GM12878 (cell line): ENCODE measurements around the gene NRP2. TPM values are rescaled to one million over a fixed set of nuclear protein-coding genes. Genes with fewer than 3 reads are reported as not detected.
A peak's percentile ranks its signal among the peaks of the same experiment; 100 is the strongest.

Source experiments
- ATAC-seq: fragments of 200-7000 bp; cut with Tn5 transposase; 3 replicates; pipeline ENCODE4 v1.9.1; 2020; ENCODE audit warnings: mild to moderate bottlenecking, moderate library complexity
- BruUV-seq: library from RNA; stranded (reverse); fragments of 400-500 nt; replicated peaks from 2 replicates; lab custom pipeline; 2021; lab: Mats Ljungman, UMichigan
- CTCF ChIA-PET: fragments of 300-600 bp; sonication (Branson Sonifier 250); formaldehyde crosslinking; extraction: SDS; loops from one replicate; lab custom pipeline; 2021; ENCODE audit warnings: inconsistent platforms; lab: Yijun Ruan, JAX
- POLR2A ChIA-PET: fragments of 350-600 bp; formaldehyde crosslinking; extraction: SDS; loops from one replicate; lab custom pipeline; 2021; ENCODE audit warnings: inconsistent platforms; lab: Charles Lee
- RAD21 ChIA-PET: fragments of 300-600 bp; sonication (Branson Sonifier 250); formaldehyde crosslinking; loops from one replicate; lab custom pipeline; 2023; ENCODE audit warnings: antibody characterized with exemption; ENCODE audit not compliant: unreplicated experiment; lab: Charles Lee
- SMC1A ChIA-PET: fragments of 300-600 bp; sonication (Branson Sonifier 250); formaldehyde crosslinking; loops from one replicate; lab custom pipeline; 2023; ENCODE audit not compliant: unreplicated experiment, uncharacterized antibody; lab: Charles Lee
- DNase-seq: peaks from one replicate; pipeline ENCODE4 v3.0.0-alpha.2; 2011; ENCODE audit warnings: low read depth, low spot score
- FAIRE-seq: peaks from 3 replicates; lab custom pipeline; 2011; peaks lifted over from hg19 to GRCh38; lab: Jason Lieb, UNC
- H2AFZ ChIP-seq: 2 replicates; pipeline ENCODE4 v1.6.0; 2011; ENCODE audit warnings: low read depth, low read length, control low read depth; ENCODE audit not compliant: control insufficient read depth
- H3K27ac ChIP-seq: 2 replicates; pipeline ENCODE4 v1.5.1; 2011; ENCODE audit warnings: control low read depth; ENCODE audit not compliant: control insufficient read depth, insufficient read depth
- H3K27me3 ChIP-seq, 2 experiments: replicated peaks in 1 of 2; 2 replicates each; pipeline versions ENCODE4 v1.6.0 to v1.6.1; 2011; ENCODE audit warnings: low read length in 1 of 2; ENCODE audit not compliant: control insufficient read depth in 2 of 2, insufficient read depth in 2 of 2
- H3K36me3 ChIP-seq, 2 experiments: 2 replicates each; pipeline ENCODE4 v1.5.1; 2011; ENCODE audit warnings: low read length in 1 of 2; ENCODE audit not compliant: control insufficient read depth in 2 of 2, insufficient read depth in 2 of 2
- H3K4me1 ChIP-seq: 2 replicates; pipeline ENCODE4 v1.6.1; 2011; ENCODE audit warnings: mild to moderate bottlenecking, low read length, moderate library complexity, mixed read lengths; ENCODE audit not compliant: control insufficient read depth, insufficient read depth
- H3K4me2 ChIP-seq: 2 replicates; pipeline ENCODE4 v1.6.0; 2011; ENCODE audit warnings: control low read depth; ENCODE audit not compliant: control insufficient read depth, insufficient read depth
- H3K4me3 ChIP-seq: fragments of 200-600 bp; sonication (generic); 2 replicates; pipeline ENCODE4 v1.5.1; 2016
- H3K79me2 ChIP-seq: 2 replicates; pipeline ENCODE4 v1.6.0; 2011; ENCODE audit warnings: low read length; ENCODE audit not compliant: control insufficient read depth, insufficient read depth
- H3K9ac ChIP-seq: 2 replicates; pipeline ENCODE4 v1.8.0; 2011; ENCODE audit warnings: low read length, control low read depth, mixed read lengths; ENCODE audit not compliant: control insufficient read depth, insufficient read depth
- H3K9me3 ChIP-seq: replicated peaks from 3 replicates; pipeline ENCODE4 v1.5.1; 2011; ENCODE audit warnings: mild to moderate bottlenecking, low read length; ENCODE audit not compliant: control insufficient read depth, insufficient read depth
- H4K20me1 ChIP-seq: 2 replicates; pipeline ENCODE4 v1.6.0; 2011; ENCODE audit not compliant: control insufficient read depth, insufficient read depth
- ATF7 ChIP-seq: fragments of 450-650 bp; IDR thresholded peaks from 2 replicates; pipeline ENCODE4 v1.6.1; 2016; ENCODE audit warnings: low read depth, mild to moderate bottlenecking
- EP300 ChIP-seq, 2 experiments: fragments of 150-350 bp in 1 of 2; IDR thresholded peaks; 2 replicates each; pipeline ENCODE4 v1.6.1; 2011 to 2012; ENCODE audit warnings: low read depth in 2 of 2, low read length in 2 of 2, borderline replicate concordance in 1 of 2, improper control_type of control experiment in 1 of 2, inconsistent platforms in 1 of 2; ENCODE audit not compliant: control insufficient read depth in 1 of 2
- NBN ChIP-seq: fragments of 450-650 bp; IDR thresholded peaks from 2 replicates; pipeline ENCODE4 v1.6.1; 2016
- NRF1 ChIP-seq: conservative IDR thresholded peaks from 2 replicates; pipeline ENCODE4 v1.6.1; 2011; ENCODE audit warnings: mild to moderate bottlenecking, low read depth, low read length, improper control_type of control experiment
- SPI1 ChIP-seq: IDR thresholded peaks from 2 replicates; pipeline ENCODE4 v1.6.1; 2011; ENCODE audit warnings: low read depth, mild to moderate bottlenecking, low read length, moderate library complexity, borderline replicate concordance; ENCODE audit not compliant: insufficient read depth
- SRF ChIP-seq, 2 experiments: IDR thresholded peaks; 2 replicates each; pipeline ENCODE4 v1.6.1; 2011; ENCODE audit warnings: low read depth in 2 of 2, low read length in 2 of 2, mild to moderate bottlenecking in 1 of 2, moderate library complexity in 1 of 2
- WGBS: methylation state at CpG from one replicate; pipeline ENCODE4 v1.1.6; 2016; ENCODE audit warnings: low lambda C conversion rate; ENCODE audit not compliant: insufficient replicate concordance, insufficient coverage; ENCODE audit errors: missing lambda C conversion rate; 5-methylcytosine and 5-hydroxymethylcytosine counted together
- in situ Hi-C: fragments of 300-500 bp; cut with MboI; formaldehyde crosslinking; loops from 9 replicates; pipeline ENCODE4 v1.14.3; 2018; ENCODE audit warnings: mixed read lengths
- intact Hi-C: fragments of 100-400 bp; cut with micrococcal nuclease; formaldehyde crosslinking; loops from one replicate; pipeline ENCODE4 v1.14.2; 2022; ENCODE audit not compliant: unreplicated experiment
- polyA plus RNA-seq, 11 experiments: library from polyadenylated mRNA; depleted of rRNA in 4 of 11; unstranded in 6 of 11; stranded (reverse) in 5 of 11; fragments of >200 nt; fragmentation: Nextera tagmentation in 4 of 11; fragmentation: Illumina TruSeq in 1 of 11; extraction: Ambion mirVana in 4 of 11; extraction: Trizol in 1 of 11; gene quantifications; 1 replicate in 1 of 11; 2 replicates in 10 of 11; pipeline versions ENCODE4 v1.2.1 to v1.2.3, GENCODE V29; 2011 to 2016; ENCODE audit warnings: inconsistent platforms in 2 of 11, missing spikeins in 2 of 11, low read depth in 1 of 11
- total RNA-seq, 4 experiments: library from RNA; depleted of rRNA in 3 of 4; stranded (reverse); fragments of >200 nt in 3 of 4; fragmentation: Illumina TruSeq in 1 of 4; extraction: Trizol in 1 of 4; gene quantifications; 2 replicates each; pipeline versions ENCODE4 v1.2.1 to v1.2.3, GENCODE V29; 2013 to 2021
- TF ChIP-seq, protein P1 (sequence below): IDR thresholded peaks from 2 replicates; pipeline ENCODE4 v1.6.1; 2011; ENCODE audit warnings: borderline replicate concordance, low read depth, mild to moderate bottlenecking, moderate library complexity, low read length; ENCODE audit not compliant: insufficient read depth, poor library complexity, severe bottlenecking
- TF ChIP-seq, protein P2 (sequence below): IDR thresholded peaks from 2 replicates; pipeline ENCODE4 v1.6.1; 2012; ENCODE audit warnings: low read depth, low read length, improper control_type of control experiment
- TF ChIP-seq, protein P3 (sequence below): fragments of 450-650 bp; IDR thresholded peaks from 2 replicates; pipeline ENCODE4 v1.6.1; 2017; ENCODE audit warnings: low read depth, mild to moderate bottlenecking, moderate library complexity

The NRP2 gene
- total and polyA plus RNA-seq, 10 of the 15 experiments (the other 5 are each of a cell fraction or from before 2014, with no cell fraction given): 0.06 to 1.2 (median 0.46) TPM

DNA sequence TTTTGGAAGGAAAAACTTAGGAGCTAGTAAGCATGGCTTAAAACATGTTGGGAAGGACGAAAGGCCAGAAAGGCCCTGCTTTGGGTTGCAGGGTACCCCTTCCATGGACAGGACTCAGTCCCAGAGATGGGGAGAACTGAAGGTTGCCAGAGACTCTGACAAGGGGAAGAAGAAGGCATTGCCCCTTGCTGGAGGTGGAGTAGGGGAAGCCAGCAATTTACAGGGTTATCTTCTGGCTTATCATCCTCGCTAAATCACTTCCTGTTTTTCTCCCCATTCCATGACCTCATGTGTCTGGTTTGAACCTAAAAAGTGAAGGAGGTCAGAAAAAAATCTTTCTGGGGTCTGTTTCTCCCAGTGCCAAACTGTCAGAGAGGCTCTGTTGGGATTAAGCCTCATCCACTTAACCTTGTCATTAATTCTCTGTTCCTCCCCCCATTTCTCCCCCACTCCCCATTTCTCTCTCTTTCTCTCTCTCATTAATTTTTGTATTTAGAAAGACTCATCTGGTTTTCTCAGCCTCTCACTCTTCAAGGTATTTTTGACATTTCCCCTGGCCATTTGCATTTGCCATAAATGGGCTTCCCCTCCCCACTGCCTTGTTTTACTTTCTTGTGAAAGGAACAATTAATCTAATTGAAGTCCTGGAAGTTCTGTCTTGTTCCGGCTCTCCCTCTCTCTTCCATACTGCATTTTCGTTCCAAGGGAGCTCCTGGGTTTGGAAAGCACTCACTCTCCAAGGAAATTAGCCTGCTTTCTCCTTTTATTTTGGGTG, 17.4 kb downstream of the NRP2 start:
- BruUV-seq: no TSS peak
- Histone ChIP-seq H3K36me3 (no peaks in the 10 kb centered on the region), H4K20me1 (no peaks in the 10 kb centered on the region), H3K27ac (peak overlapping the region; percentile 66), H3K4me3 (no peak overlapping the region), H3K79me2 (no peaks in the 10 kb centered on the region), H3K4me2 (peak overlapping the region; percentile 80), H3K27me3 (no peaks in the 10 kb centered on the region), H2AFZ (peak overlapping the region; percentile 62), H3K9me3 (no peaks in the 10 kb centered on the region), H3K9ac (no peak overlapping the region), H3K4me1 (peaks cover 28% of the 10 kb centered on the region)
- TF ChIP-seq, protein P1, sequence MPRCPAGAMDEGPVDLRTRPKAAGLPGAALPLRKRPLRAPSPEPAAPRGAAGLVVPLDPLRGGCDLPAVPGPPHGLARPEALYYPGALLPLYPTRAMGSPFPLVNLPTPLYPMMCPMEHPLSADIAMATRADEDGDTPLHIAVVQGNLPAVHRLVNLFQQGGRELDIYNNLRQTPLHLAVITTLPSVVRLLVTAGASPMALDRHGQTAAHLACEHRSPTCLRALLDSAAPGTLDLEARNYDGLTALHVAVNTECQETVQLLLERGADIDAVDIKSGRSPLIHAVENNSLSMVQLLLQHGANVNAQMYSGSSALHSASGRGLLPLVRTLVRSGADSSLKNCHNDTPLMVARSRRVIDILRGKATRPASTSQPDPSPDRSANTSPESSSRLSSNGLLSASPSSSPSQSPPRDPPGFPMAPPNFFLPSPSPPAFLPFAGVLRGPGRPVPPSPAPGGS: no peak
- TF ChIP-seq, protein P2, sequence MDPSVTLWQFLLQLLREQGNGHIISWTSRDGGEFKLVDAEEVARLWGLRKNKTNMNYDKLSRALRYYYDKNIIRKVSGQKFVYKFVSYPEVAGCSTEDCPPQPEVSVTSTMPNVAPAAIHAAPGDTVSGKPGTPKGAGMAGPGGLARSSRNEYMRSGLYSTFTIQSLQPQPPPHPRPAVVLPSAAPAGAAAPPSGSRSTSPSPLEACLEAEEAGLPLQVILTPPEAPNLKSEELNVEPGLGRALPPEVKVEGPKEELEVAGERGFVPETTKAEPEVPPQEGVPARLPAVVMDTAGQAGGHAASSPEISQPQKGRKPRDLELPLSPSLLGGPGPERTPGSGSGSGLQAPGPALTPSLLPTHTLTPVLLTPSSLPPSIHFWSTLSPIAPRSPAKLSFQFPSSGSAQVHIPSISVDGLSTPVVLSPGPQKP: peak; percentile 67; the same call in 1 of the 2 replicates
- TF ChIP-seq SRF (IDR thresholded peaks at IDR 0.05; ENCODE audit: low read depth in 2 of 2, low read length in 2 of 2) (peak; percentile 69 to 94), SPI1 (peak; percentile 87), EP300 (IDR thresholded peaks at IDR 0.05; ENCODE audit: borderline replicate concordance in 1 of 2, control insufficient read depth in 1 of 2, low read depth in 2 of 2, low read length in 2 of 2) (no peak), NBN (no peak), ATF7 (peak; percentile 43; the same call in 1 of the 2 replicates), NRF1 (no peak)
- TF ChIP-seq, protein P3, sequence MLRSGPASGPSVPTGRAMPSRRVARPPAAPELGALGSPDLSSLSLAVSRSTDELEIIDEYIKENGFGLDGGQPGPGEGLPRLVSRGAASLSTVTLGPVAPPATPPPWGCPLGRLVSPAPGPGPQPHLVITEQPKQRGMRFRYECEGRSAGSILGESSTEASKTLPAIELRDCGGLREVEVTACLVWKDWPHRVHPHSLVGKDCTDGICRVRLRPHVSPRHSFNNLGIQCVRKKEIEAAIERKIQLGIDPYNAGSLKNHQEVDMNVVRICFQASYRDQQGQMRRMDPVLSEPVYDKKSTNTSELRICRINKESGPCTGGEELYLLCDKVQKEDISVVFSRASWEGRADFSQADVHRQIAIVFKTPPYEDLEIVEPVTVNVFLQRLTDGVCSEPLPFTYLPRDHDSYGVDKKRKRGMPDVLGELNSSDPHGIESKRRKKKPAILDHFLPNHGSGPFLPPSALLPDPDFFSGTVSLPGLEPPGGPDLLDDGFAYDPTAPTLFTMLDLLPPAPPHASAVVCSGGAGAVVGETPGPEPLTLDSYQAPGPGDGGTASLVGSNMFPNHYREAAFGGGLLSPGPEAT: 0 out of 2 replicates have a peak, but pooled peaks have one; percentile 14
- WGBS: 35% methylated on average over 4 of the region's 4 CpGs
- CTCF ChIA-PET: interaction anchor here (0.9 to 1.9 kb wide), 5 partner anchors 10 to 24 kb away, joined by 3 to 8 read pairs (median 3); no protein-coding TSS in a partner anchor
- intact Hi-C loops: no loop called here
- RAD21 ChIA-PET: interaction anchor here (1.0 kb wide), 1 partner anchor 18 kb away, joined by 3 read pairs; the partner anchor contains the start of gene NRP2
- in situ Hi-C loops: loop anchor here (25.0 kb wide), 1 partner anchor 1638 kb away; no protein-coding TSS in a partner anchor
- FAIRE-seq (no peak), ATAC-seq (peak; percentile 32), DNase-seq (no peak)
- SMC1A ChIA-PET: interaction anchor here (5.9 kb wide), 1 partner anchor 12 kb away, joined by 50 read pairs; no protein-coding TSS in a partner anchor
- POLR2A ChIA-PET: interaction anchor here (1.1 to 1.3 kb wide), 2 partner anchors 10 to 13 kb away, joined by 3 read pairs; no protein-coding TSS in a partner anchor
